Vagina (tissue), 2 donors: ENCODE measurements around the gene OXER1. TPM values are rescaled to one million over a fixed set of nuclear protein-coding genes. Genes with fewer than 3 reads are reported as not detected.

Experiments used
- DNase-seq, 2 donors: peaks; one replicate each; pipeline ENCODE4 v3.0.0-alpha.2; 2017; ENCODE audit errors: extremely low spot score in 2 of 2
- H3K27ac ChIP-seq: fragments of 200-600 bp; sonication (generic); one replicate; pipeline ENCODE4 v1.5.1; 2019
- H3K27me3 ChIP-seq: fragments of 200-600 bp; sonication (generic); one replicate; pipeline ENCODE4 v1.5.1; 2019
- H3K36me3 ChIP-seq, 2 donors: fragments of 200-600 bp; sonication (generic); one replicate each; pipeline ENCODE4 v1.5.1; 2017 to 2019
- H3K4me1 ChIP-seq: fragments of 200-600 bp; sonication (generic); one replicate; pipeline ENCODE4 v1.5.1; 2019
- H3K4me3 ChIP-seq, 2 donors: fragments of 200-600 bp; sonication (generic); 1 replicate in 1 of 2; 2 replicates in 1 of 2; pipeline ENCODE4 v1.5.1; 2016 to 2019
- H3K9me3 ChIP-seq: fragments of 200-600 bp; sonication (generic); one replicate; pipeline ENCODE4 v1.5.1; 2019
- POLR2A ChIP-seq, 2 donors: fragments of 450-650 bp; IDR thresholded peaks; one replicate each; pipeline ENCODE4 v1.6.1; 2017; ENCODE audit warnings: antibody characterized with exemption in 2 of 2, mild to moderate bottlenecking in 2 of 2, moderate library complexity in 2 of 2
- POLR2AphosphoS5 ChIP-seq, 2 donors: sonication (generic); formaldehyde crosslinking; IDR thresholded peaks; one replicate each; pipeline ENCODE4 v1.9.0; 2017; ENCODE audit warnings: antibody characterized with exemption in 2 of 2, mild to moderate bottlenecking in 2 of 2, low read depth in 1 of 2; ENCODE audit not compliant: insufficient read depth in 1 of 2
- intact Hi-C: fragments of 100-400 bp; cut with DNase I; formaldehyde crosslinking; loops from one replicate; pipeline ENCODE4 v1.15.1; 2023
- total RNA-seq: library from RNA; depleted of rRNA; stranded (reverse); fragments of >200 nt; gene quantifications from one replicate; pipeline ENCODE4 v1.2.3, GENCODE V29; 2016
- TF ChIP-seq, protein P1 (sequence below), 3 experiments: fragments of 450-650 bp in 2 of 3; fragments of 200-600 bp in 1 of 3; sonication (generic) in 1 of 3; IDR thresholded peaks; one replicate each; pipeline ENCODE4 v1.5.1; 2017 to 2019; ENCODE audit warnings: antibody characterized with exemption in 3 of 3, mild to moderate bottlenecking in 2 of 3, moderate library complexity in 2 of 3

Gene OXER1
- total RNA-seq, 1 donor from 2014 or later, result 1.2 TPM

GRCh38 chr2:42797281-42797680 lies 33.3 kb upstream of the OXER1 start:
- intact Hi-C loops, result no loop called here
- no peaks in the 10 kb centered on the region for H3K27me3 ChIP-seq
- H3K36me3 ChIP-seq, result no peaks in the 10 kb centered on the region
- H3K27ac ChIP-seq, result no peak overlapping the region
- no peaks in the 10 kb centered on the region for H3K9me3 ChIP-seq
- no peak for TF ChIP-seq POLR2A (IDR thresholded peaks at IDR 0.05)
- no peak for TF ChIP-seq POLR2AphosphoS5 (IDR thresholded peaks at IDR 0.05; ENCODE audit: insufficient read depth in 1 of 2, low read depth in 1 of 2)
- TF ChIP-seq, protein P1, sequence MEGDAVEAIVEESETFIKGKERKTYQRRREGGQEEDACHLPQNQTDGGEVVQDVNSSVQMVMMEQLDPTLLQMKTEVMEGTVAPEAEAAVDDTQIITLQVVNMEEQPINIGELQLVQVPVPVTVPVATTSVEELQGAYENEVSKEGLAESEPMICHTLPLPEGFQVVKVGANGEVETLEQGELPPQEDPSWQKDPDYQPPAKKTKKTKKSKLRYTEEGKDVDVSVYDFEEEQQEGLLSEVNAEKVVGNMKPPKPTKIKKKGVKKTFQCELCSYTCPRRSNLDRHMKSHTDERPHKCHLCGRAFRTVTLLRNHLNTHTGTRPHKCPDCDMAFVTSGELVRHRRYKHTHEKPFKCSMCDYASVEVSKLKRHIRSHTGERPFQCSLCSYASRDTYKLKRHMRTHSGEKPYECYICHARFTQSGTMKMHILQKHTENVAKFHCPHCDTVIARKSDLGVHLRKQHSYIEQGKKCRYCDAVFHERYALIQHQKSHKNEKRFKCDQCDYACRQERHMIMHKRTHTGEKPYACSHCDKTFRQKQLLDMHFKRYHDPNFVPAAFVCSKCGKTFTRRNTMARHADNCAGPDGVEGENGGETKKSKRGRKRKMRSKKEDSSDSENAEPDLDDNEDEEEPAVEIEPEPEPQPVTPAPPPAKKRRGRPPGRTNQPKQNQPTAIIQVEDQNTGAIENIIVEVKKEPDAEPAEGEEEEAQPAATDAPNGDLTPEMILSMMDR (IDR thresholded peaks at IDR 0.05), result no peak
- peaks cover 10% of the 10 kb centered on the region for H3K4me1 ChIP-seq
- no peak overlapping the region for H3K4me3 ChIP-seq
- no peak for DNase-seq

GRCh38 chr2:42796427-42797248 lies 32.7 kb upstream of the OXER1 start:
- DNase-seq, result no peak
- intact Hi-C loops, result no loop called here
- Histone ChIP-seq H3K27me3 (no peaks in the 10 kb centered on the region), H3K4me1 (peaks cover 15% of the 10 kb centered on the region), H3K4me3 (no peak overlapping the region), H3K36me3 (no peaks in the 10 kb centered on the region), H3K9me3 (no peaks in the 10 kb centered on the region), H3K27ac (no peak overlapping the region)
- TF ChIP-seq, protein P1 (IDR thresholded peaks at IDR 0.05), result no peak
- TF ChIP-seq POLR2A (IDR thresholded peaks at IDR 0.05), result no peak

- no peak overlapping the region for H3K4me3 ChIP-seq
- no peak overlapping the region for H3K27ac ChIP-seq
- peak in 1 of 2 donors; percentile 17 for TF ChIP-seq POLR2AphosphoS5 (IDR thresholded peaks at IDR 0.05; ENCODE audit: insufficient read depth in 1 of 2, low read depth in 1 of 2)
- TF ChIP-seq, protein P1 (IDR thresholded peaks at IDR 0.05), result no peak
- H3K4me1 ChIP-seq, result peaks cover 15% of the 10 kb centered on the region
- intact Hi-C loops, result no loop called here
- H3K9me3 ChIP-seq, result no peaks in the 10 kb centered on the region
- no peaks in the 10 kb centered on the region for H3K36me3 ChIP-seq
- DNase-seq, result no peak
- no peaks in the 10 kb centered on the region for H3K27me3 ChIP-seq
These were observed 31.9 kb upstream of the OXER1 start for GRCh38 chr2:42795841-42796301.

DNA sequence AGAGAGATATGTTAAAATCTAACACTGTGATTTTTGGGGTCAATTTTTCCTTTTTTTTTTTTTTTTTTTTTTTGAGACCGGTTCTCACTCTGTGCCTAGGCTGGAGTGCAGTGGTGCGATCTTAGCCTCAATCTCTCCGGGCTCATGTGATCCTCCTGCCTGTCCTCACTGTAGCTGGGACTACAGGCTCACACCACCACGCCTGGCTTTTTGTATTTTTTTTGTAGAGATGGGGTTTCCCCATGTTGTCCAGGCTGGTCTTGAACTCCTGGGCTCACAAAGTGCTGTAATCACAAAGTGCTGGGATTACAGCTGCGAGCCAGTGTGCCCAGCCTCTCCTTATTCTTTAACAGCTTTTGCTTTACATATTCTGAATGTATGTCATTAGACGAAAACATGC lies 31.3 kb upstream of the OXER1 start:
- peaks cover 15% of the 10 kb centered on the region for H3K4me1 ChIP-seq
- no peak overlapping the region for H3K4me3 ChIP-seq
- no peaks in the 10 kb centered on the region for H3K9me3 ChIP-seq
- H3K36me3 ChIP-seq, result no peaks in the 10 kb centered on the region
- intact Hi-C loops, result no loop called here
- H3K27me3 ChIP-seq, result no peaks in the 10 kb centered on the region
- no peak overlapping the region for H3K27ac ChIP-seq
- TF ChIP-seq POLR2A (IDR thresholded peaks at IDR 0.05) (no peak), POLR2AphosphoS5 (IDR thresholded peaks at IDR 0.05; ENCODE audit: insufficient read depth in 1 of 2, low read depth in 1 of 2) (no peak)
- TF ChIP-seq, protein P1 (IDR thresholded peaks at IDR 0.05), result no peak
- no peak for DNase-seq
